GM08714 (cell line): ENCODE results near the gene SEPTIN10.

Experiments
- H3K4me3 ChIP-seq: fragments of 200-500 bp; sonication (Bioruptor generic); 2 replicates; pipeline ENCODE4 v1.5.1; 2014; ENCODE audit warnings: mild to moderate bottlenecking, low read length, inconsistent platforms
- ZNF274 ChIP-seq: IDR thresholded peaks from 2 replicates; pipeline ENCODE4 v1.6.1; 2012; ENCODE audit warnings: mild to moderate bottlenecking, low read depth, low read length

SEPTIN10 gene

GRCh38 chr2:109531896-109532727, 81.7 kb downstream of the SEPTIN10 start:
- TF ChIP-seq ZNF274, result no peak
- H3K4me3 ChIP-seq, result no peak overlapping the region

GRCh38 chr2:109531221-109531620, 82.5 kb downstream of the SEPTIN10 start:
- no peak for TF ChIP-seq ZNF274
- H3K4me3 ChIP-seq, result no peak overlapping the region

- TF ChIP-seq ZNF274, result no peak
These were observed 83.1 kb downstream of the SEPTIN10 start for GRCh38 chr2:109530712-109531111.

DNA sequence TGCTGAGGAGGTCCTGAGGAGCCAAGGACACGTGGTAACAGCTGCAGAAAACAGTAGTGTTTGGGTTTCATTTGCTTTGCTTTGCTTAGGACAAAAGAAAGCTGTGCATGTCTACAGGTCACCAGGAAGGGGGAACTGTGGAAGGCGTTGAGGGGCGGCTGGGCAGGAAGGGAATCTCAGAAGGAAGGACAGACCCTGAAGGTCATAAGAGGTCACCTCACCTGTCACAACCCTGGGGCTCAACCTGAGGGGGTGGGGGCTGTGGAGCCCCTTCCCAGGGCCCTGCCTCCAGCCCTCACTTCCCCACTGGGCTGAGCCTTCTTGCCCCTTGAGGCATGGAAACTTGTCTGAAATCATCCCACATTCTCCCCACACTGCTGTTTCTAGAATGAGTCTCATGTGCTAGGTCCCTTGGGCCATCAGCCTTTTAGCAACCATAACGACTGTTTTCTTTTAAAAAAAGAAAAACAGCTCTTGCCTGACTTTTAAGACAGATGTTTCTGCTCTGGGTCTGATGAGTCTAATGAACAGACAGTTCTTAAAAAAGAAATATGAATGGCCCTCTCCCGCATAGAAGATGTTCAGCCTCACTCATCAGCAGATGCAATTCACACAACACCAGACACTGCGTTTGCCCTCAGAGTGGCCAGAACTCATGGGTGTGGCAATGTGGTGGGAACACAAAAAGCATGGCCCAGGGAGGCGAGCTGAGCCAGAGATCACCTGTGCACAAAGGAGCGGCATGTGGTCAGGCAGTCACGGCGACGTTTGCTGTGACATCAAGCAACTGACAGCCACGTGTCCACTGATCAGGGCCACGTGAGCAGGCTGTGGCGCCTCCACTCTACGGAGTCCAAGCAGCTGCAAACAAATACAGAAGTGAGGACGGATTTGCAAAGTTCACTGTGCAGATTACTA, 84.0 kb downstream of the SEPTIN10 start:
- H3K4me3 ChIP-seq, result no peak overlapping the region
- no peak for TF ChIP-seq ZNF274

More at GRCh38 chr2:109530712-109531111, 83.1 kb downstream of the SEPTIN10 start:
- no peak overlapping the region for H3K4me3 ChIP-seq

DNA sequence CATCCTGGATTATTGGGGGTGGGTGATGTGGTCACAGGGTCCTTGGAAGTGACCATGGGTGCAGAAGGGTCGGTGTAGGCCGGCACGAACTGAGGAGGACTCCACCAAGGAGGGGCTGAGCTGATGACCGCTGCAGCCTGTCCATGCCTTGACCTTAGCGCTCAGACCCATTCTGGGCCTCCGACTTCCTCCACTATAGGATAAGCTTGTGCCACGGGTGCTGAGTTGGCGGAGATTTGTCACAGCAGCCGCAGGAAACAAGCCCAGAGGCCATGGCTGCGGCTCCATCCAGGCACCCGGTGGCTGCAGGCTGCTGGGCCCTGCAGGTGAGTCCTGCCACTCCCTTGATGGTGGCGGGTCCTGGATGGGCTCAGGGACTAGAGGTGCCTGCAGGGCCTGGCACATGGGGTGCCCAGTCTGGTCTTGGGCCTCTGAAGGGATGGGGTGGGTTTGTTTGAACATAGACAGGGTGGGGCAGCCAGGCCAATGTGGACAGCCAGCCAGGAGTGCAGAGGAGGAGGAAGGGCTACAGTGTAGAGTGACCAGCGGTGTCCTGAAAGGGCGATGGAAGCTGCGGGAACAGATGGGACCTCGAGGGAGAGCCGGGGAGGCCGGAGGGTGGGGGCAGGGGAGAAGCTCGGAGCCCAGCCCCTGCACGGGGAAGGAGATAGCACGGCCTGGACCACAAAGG, 84.8 kb downstream of the SEPTIN10 start:
- TF ChIP-seq ZNF274, result no peak
- H3K4me3 ChIP-seq, result no peak overlapping the region

DNA sequence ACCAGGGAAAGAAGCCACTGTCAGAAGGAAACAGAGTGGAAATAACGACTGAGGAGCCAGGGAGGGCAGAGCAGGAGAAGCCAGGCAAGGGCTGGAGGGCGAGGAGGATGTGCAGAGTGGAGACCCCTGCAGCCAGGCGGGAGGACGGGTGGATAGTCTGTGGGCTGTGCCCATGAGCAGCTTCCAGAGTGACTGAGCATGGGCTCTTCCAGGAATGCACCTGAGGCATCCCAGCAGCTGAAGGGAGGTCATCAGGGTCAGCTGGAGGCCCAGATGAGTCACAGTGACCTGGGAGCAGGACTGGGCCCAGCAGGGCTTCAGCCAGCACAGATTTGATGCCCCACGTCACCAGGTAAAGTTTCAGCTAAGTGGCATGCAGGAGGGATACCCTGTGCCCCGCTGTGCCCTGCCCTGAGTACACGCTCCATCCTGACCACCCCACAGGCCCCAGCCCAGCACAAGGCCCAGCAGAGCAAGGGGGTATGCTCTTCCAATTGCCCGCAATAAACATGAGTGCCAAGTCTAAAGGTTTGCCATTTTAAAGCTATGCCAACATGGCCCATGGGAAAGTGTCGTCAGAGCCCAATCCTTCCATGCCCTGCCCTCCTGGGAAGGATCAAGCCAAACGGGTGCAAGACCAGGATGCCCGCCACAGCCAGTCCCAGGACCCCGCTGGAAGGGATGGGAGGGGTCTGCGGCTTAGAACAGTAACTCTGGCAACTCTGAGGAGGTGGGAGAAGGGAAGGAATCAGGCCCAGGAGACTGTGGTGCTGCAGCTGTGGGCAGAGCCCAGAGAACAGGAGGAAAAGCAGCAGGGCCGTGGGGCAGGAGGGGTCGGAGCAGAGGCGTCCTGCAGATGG, 85.7 kb downstream of the SEPTIN10 start:
- no peak for TF ChIP-seq ZNF274
- H3K4me3 ChIP-seq, result no peak overlapping the region

DNA sequence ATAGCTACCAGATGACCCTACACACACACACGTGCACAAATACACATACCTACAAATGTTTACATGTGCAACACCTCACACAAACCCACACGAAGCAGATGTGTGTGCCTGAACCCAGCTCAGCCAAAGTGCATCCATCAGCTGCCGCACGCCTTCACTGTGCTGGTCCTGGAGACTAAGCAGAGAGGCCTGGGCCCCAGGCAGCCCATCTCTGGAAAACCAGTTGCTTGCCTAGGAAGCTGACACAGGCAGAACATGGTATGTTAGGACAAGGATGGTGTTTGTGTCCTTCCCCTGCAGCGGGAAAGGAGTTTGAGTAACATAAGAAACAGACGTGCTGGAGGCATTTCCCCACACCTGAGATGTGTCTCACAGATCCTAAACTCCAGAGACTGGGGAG, 86.7 kb downstream of the SEPTIN10 start:
- no peak for TF ChIP-seq ZNF274
- no peak overlapping the region for H3K4me3 ChIP-seq

DNA sequence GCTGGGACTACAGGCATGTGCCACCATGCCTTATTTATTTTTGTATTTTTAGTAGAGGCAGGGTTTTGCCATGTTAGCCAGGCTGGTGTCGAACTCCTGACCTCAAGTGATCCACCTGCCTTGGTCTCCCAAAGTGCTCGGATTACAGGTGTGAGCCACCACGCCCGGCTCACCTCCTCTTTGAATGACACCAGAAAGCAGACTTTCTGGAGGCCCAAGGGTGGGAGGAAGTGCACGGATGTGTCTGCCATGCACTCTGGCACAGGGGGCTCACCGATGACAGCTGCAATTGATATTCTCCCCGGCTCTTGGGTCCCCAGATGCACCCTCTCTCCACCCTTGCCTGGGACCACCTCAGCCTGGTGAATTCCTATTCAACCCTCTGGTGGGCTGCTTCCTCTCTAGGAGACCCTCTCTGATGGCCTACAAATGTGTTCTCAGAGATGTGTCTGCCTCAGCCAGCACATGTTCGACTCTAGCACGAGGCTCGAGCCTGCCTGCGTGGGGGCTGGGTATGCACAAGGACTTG, 87.3 kb downstream of the SEPTIN10 start:
- no peak overlapping the region for H3K4me3 ChIP-seq
- no peak for TF ChIP-seq ZNF274

- no peak for TF ChIP-seq ZNF274
These were observed 87.9 kb downstream of the SEPTIN10 start for GRCh38 chr2:109525836-109526235.

GRCh38 chr2:109523536-109524361, 90.0 kb downstream of the SEPTIN10 start:
- H3K4me3 ChIP-seq, result no peak overlapping the region
- no peak for TF ChIP-seq ZNF274

More at GRCh38 chr2:109525836-109526235, 87.9 kb downstream of the SEPTIN10 start:
- H3K4me3 ChIP-seq, result no peak overlapping the region

DNA sequence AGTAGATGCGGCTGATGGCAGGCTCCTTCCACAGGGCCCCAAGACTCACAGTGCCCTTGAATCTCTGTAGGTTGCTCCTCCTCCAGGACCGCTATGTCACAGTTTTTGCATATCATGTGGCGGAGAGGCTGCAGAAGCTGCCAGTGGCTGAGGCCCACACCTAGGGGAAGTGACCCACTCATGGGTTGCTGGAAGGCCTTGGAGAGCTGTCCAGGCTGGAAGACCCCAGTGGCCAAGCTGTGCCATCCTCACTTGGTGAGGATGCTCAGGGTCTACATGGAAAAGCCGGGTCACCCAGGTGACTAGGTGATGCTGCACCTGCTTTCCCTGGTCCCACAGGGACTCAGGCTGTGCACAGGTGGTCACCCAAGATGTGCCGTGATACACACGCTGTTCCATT, 90.6 kb downstream of the SEPTIN10 start:
- no peak for TF ChIP-seq ZNF274
- H3K4me3 ChIP-seq, result no peak overlapping the region

GRCh38 chr2:109522063-109522374, 91.7 kb downstream of the SEPTIN10 start:
- no peak overlapping the region for H3K4me3 ChIP-seq
- no peak for TF ChIP-seq ZNF274
